Measurements from ENCODE around the gene PLIN3.
"Not testable (repeated sequence)": the region's sequence is repeated elsewhere in the genome, so short reads cannot be mapped to it uniquely, and the experiment has no call there.

Gene PLIN3

GRCh38 chr19:4873930-4874329 lies 6.5 kb upstream of the PLIN3 start:
- Mint-ChIP-seq H3K27ac (no peak overlapping the region), H3K27me3 (peaks cover 3% of the 10 kb centered on the region), H3K9me3 (no peaks in the 10 kb centered on the region), H3K36me3 (ENCODE audit: low read depth) (no peaks in the 10 kb centered on the region), H3K4me3 (no peak overlapping the region), H3K4me1 (ENCODE audit: low read depth) (peaks cover 19% of the 10 kb centered on the region)
- no peak for DNase-seq

GRCh38 chr19:4871711-4872110 lies 4.2 kb upstream of the PLIN3 start:
- H3K4me3 Mint-ChIP-seq: no peak overlapping the region
- no peak for DNase-seq
- no peak overlapping the region for H3K27ac Mint-ChIP-seq
- no peaks in the 10 kb centered on the region for H3K36me3 Mint-ChIP-seq (ENCODE audit: low read depth)
- peaks cover 24% of the 10 kb centered on the region for H3K4me1 Mint-ChIP-seq (ENCODE audit: low read depth)
- peaks cover 3% of the 10 kb centered on the region for H3K27me3 Mint-ChIP-seq
- H3K9me3 Mint-ChIP-seq: no peaks in the 10 kb centered on the region

- H3K27ac Mint-ChIP-seq: no peak overlapping the region
- no peaks in the 10 kb centered on the region for H3K9me3 Mint-ChIP-seq
- peaks cover 3% of the 10 kb centered on the region for H3K27me3 Mint-ChIP-seq
- no peak for DNase-seq
- no peak overlapping the region for H3K4me3 Mint-ChIP-seq
- no peaks in the 10 kb centered on the region for H3K36me3 Mint-ChIP-seq (ENCODE audit: low read depth)
- H3K4me1 Mint-ChIP-seq (ENCODE audit: low read depth): peaks cover 28% of the 10 kb centered on the region
Measured at GRCh38 chr19:4870025-4870700, 2.7 kb upstream of the PLIN3 start.

- DNase-seq: no peak
- Mint-ChIP-seq H3K27ac (peak overlapping the region; percentile 88), H3K4me3 (peak overlapping the region; percentile 80), H3K9me3 (no peaks in the 10 kb centered on the region), H3K4me1 (ENCODE audit: low read depth) (peaks cover 28% of the 10 kb centered on the region), H3K27me3 (peaks cover 3% of the 10 kb centered on the region), H3K36me3 (ENCODE audit: low read depth) (no peaks in the 10 kb centered on the region)
Measured at GRCh38 chr19:4868286-4868834, 893 bp upstream of the PLIN3 start.

- H3K4me3 Mint-ChIP-seq: peak overlapping the region; percentile 80
- DNase-seq: peak; percentile 65
- H3K27me3 Mint-ChIP-seq: peaks cover 3% of the 10 kb centered on the region
- peak overlapping the region; percentile 88 for H3K27ac Mint-ChIP-seq
- peaks cover 2% of the 10 kb centered on the region for H3K36me3 Mint-ChIP-seq (ENCODE audit: low read depth)
- H3K9me3 Mint-ChIP-seq: no peaks in the 10 kb centered on the region
- H3K4me1 Mint-ChIP-seq (ENCODE audit: low read depth): peaks cover 25% of the 10 kb centered on the region
Measured at GRCh38 chr19:4866595-4867424, 657 bp downstream of the PLIN3 start.

GRCh38 chr19:4861147-4861546 lies 6.3 kb downstream of the PLIN3 start:
- peaks cover 22% of the 10 kb centered on the region for H3K36me3 Mint-ChIP-seq (ENCODE audit: low read depth)
- no peak overlapping the region for H3K27ac Mint-ChIP-seq
- H3K27me3 Mint-ChIP-seq: no peaks in the 10 kb centered on the region
- H3K9me3 Mint-ChIP-seq: no peaks in the 10 kb centered on the region
- H3K4me3 Mint-ChIP-seq: no peak overlapping the region
- H3K4me1 Mint-ChIP-seq (ENCODE audit: low read depth): no peaks in the 10 kb centered on the region
- no peak for DNase-seq

- H3K27me3 Mint-ChIP-seq: no peaks in the 10 kb centered on the region
- no peak overlapping the region for H3K4me3 Mint-ChIP-seq
- DNase-seq: no peak
- peaks cover 29% of the 10 kb centered on the region for H3K36me3 Mint-ChIP-seq (ENCODE audit: low read depth)
- no peaks in the 10 kb centered on the region for H3K4me1 Mint-ChIP-seq (ENCODE audit: low read depth)
- H3K9me3 Mint-ChIP-seq: no peaks in the 10 kb centered on the region
- H3K27ac Mint-ChIP-seq: no peak overlapping the region
Measured at GRCh38 chr19:4859697-4860096, 7.8 kb downstream of the PLIN3 start.

- not testable (repeated sequence) for H3K27me3 Mint-ChIP-seq; DNase-seq; H3K27ac Mint-ChIP-seq; H3K9me3 Mint-ChIP-seq; H3K4me3 Mint-ChIP-seq; H3K4me1 Mint-ChIP-seq (ENCODE audit: low read depth)
- H3K36me3 Mint-ChIP-seq (ENCODE audit: low read depth): peaks cover 35% of the 10 kb centered on the region
Measured at GRCh38 chr19:4856468-4856867, 11.0 kb downstream of the PLIN3 start.

GRCh38 chr19:4853506-4853905 lies 14.0 kb downstream of the PLIN3 start:
- not testable (repeated sequence) for H3K4me1 Mint-ChIP-seq (ENCODE audit: low read depth); H3K9me3 Mint-ChIP-seq; H3K27me3 Mint-ChIP-seq; DNase-seq; H3K4me3 Mint-ChIP-seq; H3K27ac Mint-ChIP-seq
- H3K36me3 Mint-ChIP-seq (ENCODE audit: low read depth): peaks cover 21% of the 10 kb centered on the region

GRCh38 chr19:4852484-4852883 lies 15.0 kb downstream of the PLIN3 start:
- Mint-ChIP-seq H3K4me1 (ENCODE audit: low read depth) (peaks cover 3% of the 10 kb centered on the region), H3K36me3 (ENCODE audit: low read depth) (peaks cover 24% of the 10 kb centered on the region), H3K4me3 (no peak overlapping the region), H3K9me3 (no peaks in the 10 kb centered on the region), H3K27ac (no peak overlapping the region), H3K27me3 (no peaks in the 10 kb centered on the region)
- DNase-seq: no peak

GRCh38 chr19:4851551-4852290 lies 15.7 kb downstream of the PLIN3 start:
- no peak overlapping the region for H3K4me3 Mint-ChIP-seq
- peak overlapping the region; percentile 44 for H3K27ac Mint-ChIP-seq
- peaks cover 3% of the 10 kb centered on the region for H3K4me1 Mint-ChIP-seq (ENCODE audit: low read depth)
- DNase-seq: peak; percentile 87
- H3K27me3 Mint-ChIP-seq: no peaks in the 10 kb centered on the region
- peaks cover 23% of the 10 kb centered on the region for H3K36me3 Mint-ChIP-seq (ENCODE audit: low read depth)
- no peaks in the 10 kb centered on the region for H3K9me3 Mint-ChIP-seq

GRCh38 chr19:4849019-4849418 lies 18.4 kb downstream of the PLIN3 start:
- Mint-ChIP-seq H3K36me3 (ENCODE audit: low read depth) (peaks cover 27% of the 10 kb centered on the region), H3K27ac (no peak overlapping the region), H3K9me3 (no peaks in the 10 kb centered on the region), H3K4me1 (ENCODE audit: low read depth) (peaks cover 3% of the 10 kb centered on the region), H3K4me3 (no peak overlapping the region), H3K27me3 (no peaks in the 10 kb centered on the region)
- DNase-seq: no peak

- Mint-ChIP-seq H3K9me3 (no peaks in the 10 kb centered on the region), H3K27ac (no peak overlapping the region), H3K4me1 (ENCODE audit: low read depth) (peaks cover 3% of the 10 kb centered on the region), H3K27me3 (no peaks in the 10 kb centered on the region), H3K4me3 (no peak overlapping the region), H3K36me3 (ENCODE audit: low read depth) (peaks cover 36% of the 10 kb centered on the region)
- no peak for DNase-seq
Measured at GRCh38 chr19:4847190-4847973, 20.1 kb downstream of the PLIN3 start.

GRCh38 chr19:4845975-4846374 lies 21.5 kb downstream of the PLIN3 start:
- not testable (repeated sequence) for DNase-seq; H3K27me3 Mint-ChIP-seq; H3K27ac Mint-ChIP-seq; H3K4me3 Mint-ChIP-seq; H3K4me1 Mint-ChIP-seq (ENCODE audit: low read depth); H3K9me3 Mint-ChIP-seq
- H3K36me3 Mint-ChIP-seq (ENCODE audit: low read depth): peaks cover 37% of the 10 kb centered on the region
